HG03354 (cell line): ENCODE results near the gene KIF16B.
"Not testable (repeated sequence)": the region's sequence is repeated elsewhere in the genome, so short reads cannot be mapped to it uniquely, and the experiment has no call there.

Experiments
- ATAC-seq: cut with Tn5 transposase; IDR thresholded peaks from one replicate; pipeline ENCODE4 v1.9.1; 2021; ENCODE audit warnings: mild to moderate bottlenecking; ENCODE audit not compliant: unreplicated experiment, poor library complexity, severe bottlenecking

Gene KIF16B

GRCh38 chr20:16283978-16284377 lies 289.3 kb downstream of the KIF16B start:
- ATAC-seq: no peak

GRCh38 chr20:16283307-16283706 lies 289.9 kb downstream of the KIF16B start:
- ATAC-seq: no peak

GRCh38 chr20:16280219-16280618 lies 293.0 kb downstream of the KIF16B start:
- ATAC-seq: no peak

- ATAC-seq: no peak
Measured at GRCh38 chr20:16279320-16279719, 293.9 kb downstream of the KIF16B start.

- no peak for ATAC-seq
Measured at GRCh38 chr20:16273812-16274555, 299.3 kb downstream of the KIF16B start.

- no peak for ATAC-seq
Measured at GRCh38 chr20:16272780-16273360, 300.4 kb downstream of the KIF16B start.

GRCh38 chr20:16271450-16271849 lies 301.8 kb downstream of the KIF16B start:
- ATAC-seq: no peak

GRCh38 chr20:16270989-16271388 lies 302.3 kb downstream of the KIF16B start:
- ATAC-seq: no peak

GRCh38 chr20:16270314-16270931 lies 302.8 kb downstream of the KIF16B start:
- ATAC-seq: no peak

- no peak for ATAC-seq
Measured at GRCh38 chr20:16267526-16267925, 305.7 kb downstream of the KIF16B start.

GRCh38 chr20:16265334-16265733 lies 307.9 kb downstream of the KIF16B start:
- ATAC-seq: no peak

- no peak for ATAC-seq
Measured at GRCh38 chr20:16263582-16263981, 309.7 kb downstream of the KIF16B start.

- ATAC-seq: no peak
Measured at GRCh38 chr20:16262594-16262993, 310.7 kb downstream of the KIF16B start.

GRCh38 chr20:16261733-16262273 lies 311.4 kb downstream of the KIF16B start:
- ATAC-seq: no peak

- ATAC-seq: no peak
Measured at GRCh38 chr20:16260911-16261310, 312.3 kb downstream of the KIF16B start.

GRCh38 chr20:16260133-16260532 lies 313.1 kb downstream of the KIF16B start:
- ATAC-seq: not testable (repeated sequence)

GRCh38 chr20:16258766-16259165 lies 314.5 kb downstream of the KIF16B start:
- no peak for ATAC-seq

- ATAC-seq: no peak
Measured at GRCh38 chr20:16257813-16258430, 315.3 kb downstream of the KIF16B start.

GRCh38 chr20:16257021-16257420 lies 316.2 kb downstream of the KIF16B start:
- no peak for ATAC-seq

GRCh38 chr20:16246870-16247269 lies 326.4 kb downstream of the KIF16B start:
- ATAC-seq: no peak
